GM18951 (cell line): ENCODE measurements around the gene LYZL4.

Experiments
- POLR2A ChIP-seq: IDR thresholded peaks from 4 replicates; pipeline ENCODE4 v1.6.1; 2011; ENCODE audit warnings: mild to moderate bottlenecking; ENCODE audit not compliant: insufficient read length, insufficient read depth; ENCODE audit errors: extremely low read depth
- in situ Hi-C: fragments of 300-500 bp; cut with MboI; formaldehyde crosslinking; loops from one replicate; pipeline ENCODE4 v1.12.0; 2022; ENCODE audit warnings: low sequenced_read_pairs, mixed read lengths, inconsistent platforms; ENCODE audit not compliant: unreplicated experiment

The LYZL4 gene, protein sequence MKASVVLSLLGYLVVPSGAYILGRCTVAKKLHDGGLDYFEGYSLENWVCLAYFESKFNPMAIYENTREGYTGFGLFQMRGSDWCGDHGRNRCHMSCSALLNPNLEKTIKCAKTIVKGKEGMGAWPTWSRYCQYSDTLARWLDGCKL

DNA sequence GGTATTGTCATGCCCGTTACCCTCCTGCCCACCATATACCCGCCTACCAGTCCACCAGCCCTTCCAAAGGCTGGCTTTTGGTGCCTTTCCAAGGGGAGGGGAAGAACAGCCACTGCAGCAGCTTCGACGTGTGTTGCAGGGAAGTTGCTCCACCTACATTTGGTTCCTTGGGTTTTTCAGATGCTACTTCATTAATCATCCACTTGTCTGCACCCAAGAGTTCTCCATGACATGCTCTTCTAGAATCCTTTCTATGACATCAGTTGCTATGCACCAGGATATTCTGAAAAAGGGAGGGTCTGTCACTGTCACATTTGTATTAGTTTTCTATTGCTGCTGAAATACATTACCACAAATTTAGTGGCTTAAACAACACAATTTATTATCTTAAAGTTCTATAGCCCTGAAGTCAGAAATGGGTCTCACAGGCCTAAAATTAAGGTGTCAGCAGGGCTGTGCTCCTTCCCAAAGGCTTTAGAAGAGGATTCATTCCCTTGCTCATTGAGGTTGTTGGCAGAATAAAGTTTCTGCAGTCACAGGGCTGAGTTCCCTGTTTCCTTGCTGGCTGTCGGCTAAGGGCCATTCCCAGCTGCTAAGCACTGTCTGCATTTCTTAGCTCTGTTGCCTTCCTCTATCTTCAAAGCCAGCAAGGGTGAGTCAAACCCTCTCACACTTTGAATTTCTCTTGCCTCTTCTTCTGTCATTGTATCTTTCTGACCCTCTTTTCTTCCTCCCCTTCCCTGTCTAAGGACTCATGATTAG, at the start of gene LYZL4:
LYZL4 (minus strand) TSS at position 241 of the 762 bp plus-strand sequence. CDS start 3,359 bp downstream, outside the sequence.
- in situ Hi-C loops = no loop called here
- TF ChIP-seq POLR2A = no peak

DNA sequence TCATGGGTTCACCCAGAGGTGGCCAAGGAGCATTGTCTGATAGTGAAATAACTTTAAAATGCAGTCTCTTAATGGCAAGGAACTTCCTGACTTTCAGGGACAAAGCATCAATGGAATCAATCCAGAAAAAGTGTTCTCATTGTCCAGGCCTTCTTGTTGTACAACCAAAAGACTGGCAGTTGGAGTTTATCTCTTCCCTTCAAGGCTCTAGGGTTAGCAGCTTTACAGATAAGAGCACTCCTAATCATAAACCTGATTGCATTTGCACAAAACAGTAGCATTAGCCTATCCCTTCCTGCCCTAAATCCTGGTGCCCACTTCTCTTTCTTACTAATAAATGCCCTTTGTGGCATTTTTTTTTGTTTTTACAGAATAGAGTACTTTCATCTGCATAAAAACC, 48.7 kb upstream of the LYZL4 start:
- no peak for TF ChIP-seq POLR2A
- in situ Hi-C loops = no loop called here

DNA sequence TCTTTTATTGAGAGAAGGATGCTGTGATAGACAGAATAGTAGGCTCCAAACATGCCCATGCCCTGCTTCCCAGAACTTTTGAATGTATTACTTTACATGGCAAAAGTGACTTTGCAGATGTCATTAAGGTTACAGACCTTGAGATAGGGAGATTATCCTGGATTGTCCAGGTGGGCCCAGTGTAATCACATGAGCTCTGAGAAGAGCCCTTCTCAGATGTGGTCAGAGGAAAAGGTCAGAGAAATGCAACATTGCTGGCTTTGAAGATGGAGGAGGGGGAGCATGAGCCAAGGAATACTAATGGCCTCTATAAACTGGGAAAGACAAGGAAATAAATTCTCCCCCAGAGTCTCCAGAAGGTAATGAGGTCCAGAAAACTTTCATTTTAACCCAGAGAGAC, 45.8 kb upstream of the LYZL4 start:
- in situ Hi-C loops = no loop called here
- TF ChIP-seq POLR2A = no peak

DNA sequence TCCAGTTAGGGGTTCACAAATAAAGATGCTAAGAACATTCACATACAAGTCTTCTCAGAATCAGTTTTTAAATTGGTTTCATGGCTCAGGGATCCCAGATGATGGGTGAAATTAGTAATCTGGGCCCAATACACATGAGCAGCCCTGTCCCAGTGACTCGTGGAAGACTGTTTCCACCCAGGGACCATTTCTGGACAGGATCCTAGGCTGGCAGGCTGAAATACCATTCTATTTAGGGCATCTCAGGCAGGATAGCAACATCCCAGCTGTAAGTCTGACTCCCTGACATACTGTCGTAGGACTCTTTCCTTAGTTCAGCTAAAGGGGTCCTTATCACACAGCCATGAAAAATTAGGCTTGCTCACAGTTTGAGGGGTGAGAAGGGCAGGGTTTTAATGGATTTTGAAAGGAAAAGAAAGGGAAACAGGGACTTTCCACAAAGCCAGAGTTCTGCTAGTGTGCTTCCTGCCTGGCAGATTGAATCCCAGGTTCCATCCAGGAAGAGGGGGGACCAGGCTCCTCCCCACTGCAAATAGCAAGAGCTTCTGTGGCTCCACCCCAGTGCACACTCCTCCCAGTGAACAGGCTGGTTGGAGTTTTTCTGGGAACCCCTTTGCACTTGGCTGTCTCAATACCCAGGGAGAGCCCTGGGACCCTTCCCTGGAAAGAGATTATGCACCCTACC, 41.3 kb upstream of the LYZL4 start:
- TF ChIP-seq POLR2A = no peak
- in situ Hi-C loops = no loop called here

DNA sequence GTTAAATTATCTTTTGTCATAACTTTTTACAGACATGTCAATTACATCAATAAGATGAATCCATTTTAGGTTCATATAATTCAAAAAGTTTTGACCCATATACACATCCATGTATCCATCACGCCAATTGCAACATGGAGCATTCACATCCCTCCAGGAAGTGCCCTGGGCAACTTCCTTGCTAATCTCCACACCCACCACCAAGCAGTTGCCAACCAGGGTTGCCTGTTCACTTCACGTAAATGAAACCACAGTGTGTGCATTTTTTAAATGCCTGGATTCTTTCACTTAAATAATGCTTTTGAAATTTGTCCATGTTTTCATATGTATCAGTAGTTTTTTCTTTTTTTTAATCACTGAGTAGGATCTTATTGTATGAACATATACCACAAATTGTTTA, 40.7 kb upstream of the LYZL4 start:
- in situ Hi-C loops = no loop called here
- no peak for TF ChIP-seq POLR2A

DNA sequence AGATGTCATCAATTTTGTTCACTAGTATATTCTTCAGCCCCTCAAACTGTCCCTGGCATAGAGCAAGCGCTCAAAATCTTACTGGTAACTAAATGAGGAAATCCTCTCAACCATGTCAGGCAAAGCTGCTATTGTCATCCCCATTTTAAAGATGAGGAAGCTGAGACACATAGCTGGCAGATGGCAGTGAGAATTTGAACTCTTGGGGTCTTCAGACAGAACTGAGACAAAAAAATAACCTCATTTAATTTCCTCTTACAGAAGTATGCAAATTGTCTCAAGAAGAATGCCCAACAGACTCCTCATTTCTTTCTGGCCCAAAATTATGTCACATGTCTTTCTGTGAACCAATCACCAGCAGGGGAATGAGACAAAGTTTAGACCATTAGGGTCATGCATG, 40.2 kb upstream of the LYZL4 start:
- TF ChIP-seq POLR2A = no peak
- in situ Hi-C loops = no loop called here

DNA sequence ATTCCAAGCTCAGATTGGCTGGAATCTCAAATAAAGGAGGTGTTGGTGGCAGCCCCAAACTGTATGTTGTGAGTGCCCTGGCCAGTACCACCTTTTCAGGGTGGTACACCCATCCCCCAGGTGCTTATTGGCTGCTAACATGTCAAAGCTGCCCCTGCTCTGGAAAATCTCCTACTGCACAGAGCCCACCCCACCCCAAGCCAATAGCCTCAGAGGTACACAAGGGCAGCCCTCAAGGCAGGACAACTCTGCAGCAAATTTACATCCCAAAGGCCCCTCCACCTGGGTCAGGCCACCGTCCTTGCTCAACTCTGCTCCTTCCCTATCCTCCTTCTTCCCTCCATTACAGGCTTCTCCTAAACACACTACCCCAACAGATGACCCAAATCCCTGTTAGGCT, 37.1 kb upstream of the LYZL4 start:
- TF ChIP-seq POLR2A = no peak
- in situ Hi-C loops = no loop called here

DNA sequence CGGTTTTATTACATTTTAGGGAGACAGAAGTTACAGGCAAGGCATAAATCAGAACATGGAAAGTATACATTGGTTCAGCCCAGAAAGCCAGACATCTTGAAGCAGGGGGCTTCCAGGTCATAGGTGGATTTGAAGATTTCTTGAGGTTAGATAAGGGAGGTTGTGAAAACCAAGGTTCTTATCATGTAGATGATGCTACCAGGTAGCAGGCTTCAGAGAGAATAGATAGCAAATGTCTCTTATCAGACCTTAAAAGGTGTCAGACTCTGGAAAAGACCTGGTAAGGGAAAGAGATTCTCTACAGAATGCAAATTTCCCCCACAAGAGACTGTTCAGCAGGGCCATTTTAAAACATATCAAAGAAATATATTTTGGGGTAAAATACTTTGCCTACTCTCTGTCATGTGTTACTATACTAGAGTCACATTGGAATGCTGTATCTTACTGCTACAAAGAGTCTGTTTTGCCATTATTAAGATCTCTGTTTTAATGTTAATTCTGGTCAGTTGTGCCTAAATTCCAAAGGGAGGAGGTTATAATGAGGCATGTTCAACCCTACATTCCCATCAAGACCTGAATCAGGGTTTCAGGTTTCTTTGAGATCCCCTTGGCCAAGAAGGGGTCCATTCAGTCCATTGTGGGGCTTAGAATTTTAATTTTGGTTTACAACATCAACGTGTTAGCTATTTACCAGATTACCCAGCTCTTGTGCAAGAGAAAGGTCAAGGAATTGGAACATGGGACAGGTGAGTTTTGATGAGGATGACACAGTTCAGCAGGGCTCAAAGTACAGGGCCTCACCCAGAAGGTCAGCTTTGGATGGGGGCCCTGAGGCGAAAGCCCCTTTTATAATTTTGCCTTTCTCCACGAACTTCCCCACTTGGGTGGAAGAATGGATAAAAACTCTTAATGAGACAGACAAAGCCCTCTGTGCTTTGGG, 36.0 kb upstream of the LYZL4 start:
- TF ChIP-seq POLR2A = no peak
- in situ Hi-C loops = no loop called here

DNA sequence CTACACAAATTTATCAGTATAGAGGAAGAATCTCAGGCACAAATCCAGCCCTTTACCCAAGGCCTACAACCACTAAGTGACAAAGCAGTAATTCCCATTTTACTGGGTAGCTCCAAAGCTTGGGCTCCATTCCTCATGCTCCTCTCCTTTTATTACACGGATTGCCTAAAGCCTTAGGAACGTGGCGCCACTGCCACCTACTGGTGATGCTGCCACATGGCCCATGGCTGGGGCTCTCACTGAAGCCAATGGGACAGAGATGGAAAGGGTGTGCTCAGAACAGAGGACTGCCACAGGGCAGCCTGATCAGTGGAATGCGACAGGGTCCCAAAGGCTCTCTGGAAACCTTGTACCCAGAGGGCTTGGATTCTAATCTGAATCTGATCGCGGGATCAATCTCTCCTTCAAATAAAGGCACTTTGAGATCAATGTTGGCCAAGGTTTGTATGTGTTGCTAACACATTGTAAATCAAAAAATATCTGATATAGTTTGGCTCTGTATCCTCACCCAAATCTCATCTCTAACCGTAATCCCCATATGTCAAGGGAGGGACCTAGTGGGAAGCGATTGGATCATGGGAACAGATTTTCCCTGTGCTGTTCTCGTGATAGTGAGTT, 33.5 kb upstream of the LYZL4 start:
- in situ Hi-C loops = no loop called here
- no peak for TF ChIP-seq POLR2A

DNA sequence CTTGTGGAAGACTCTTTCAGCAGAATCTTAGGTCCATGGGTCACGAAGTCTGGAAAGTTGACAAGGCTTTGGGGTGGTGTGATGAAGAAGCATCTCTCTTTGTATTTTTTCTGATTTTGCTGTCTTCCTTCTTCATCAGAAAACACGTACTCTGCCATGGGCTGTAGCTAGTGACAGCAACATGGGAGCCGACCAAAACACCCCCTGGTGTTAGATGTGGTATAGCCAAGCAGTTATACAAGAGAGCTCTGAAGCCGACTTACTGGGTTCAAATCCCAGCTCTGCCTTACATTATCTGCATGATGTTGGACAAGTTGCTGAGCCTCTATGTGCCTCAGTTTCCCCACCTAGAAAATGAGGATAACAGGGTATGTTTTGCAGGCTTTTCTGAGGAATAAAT, 32.9 kb upstream of the LYZL4 start:
- TF ChIP-seq POLR2A = no peak
- in situ Hi-C loops = no loop called here

DNA sequence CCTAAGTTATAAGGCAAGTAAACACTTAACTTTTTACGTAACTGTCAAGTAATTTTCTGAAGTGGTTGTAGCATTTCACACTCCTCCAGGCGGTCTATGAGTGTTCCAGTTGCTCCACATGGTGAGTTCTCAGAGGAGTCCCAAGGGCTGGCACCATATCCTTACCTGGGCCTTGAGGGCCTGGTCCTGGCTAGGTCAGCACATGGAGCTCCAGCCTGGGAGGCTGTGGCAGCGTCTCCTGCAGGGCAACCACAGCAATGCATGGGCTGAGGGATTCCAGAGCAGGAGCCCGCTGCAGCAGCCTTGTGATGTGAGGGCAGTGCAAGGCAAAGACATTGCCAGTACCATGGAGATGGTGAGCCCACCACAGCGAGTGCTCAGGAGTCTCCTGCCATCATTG, 32.2 kb upstream of the LYZL4 start:
- no peak for TF ChIP-seq POLR2A
- in situ Hi-C loops = no loop called here

DNA sequence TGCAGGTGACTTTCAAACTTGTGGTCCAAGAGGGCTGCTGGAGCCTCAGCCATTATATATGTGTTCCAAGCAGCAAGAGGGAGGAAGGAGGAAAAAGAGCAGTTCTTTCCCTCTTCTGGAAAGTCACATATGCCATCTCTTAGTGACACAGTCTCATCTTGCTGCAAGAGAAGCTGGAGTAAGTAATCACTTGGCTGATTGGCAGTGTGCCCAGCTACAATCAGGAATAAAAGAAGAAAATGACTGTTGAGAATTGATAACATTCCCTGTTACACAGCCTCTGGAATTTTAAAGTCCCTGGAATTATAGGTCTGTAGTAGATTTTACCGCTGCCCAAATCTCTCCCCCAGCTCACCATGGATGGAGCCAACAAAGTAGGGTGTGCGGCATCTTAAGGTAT, 31.4 kb upstream of the LYZL4 start:
- no peak for TF ChIP-seq POLR2A
- in situ Hi-C loops = no loop called here

DNA sequence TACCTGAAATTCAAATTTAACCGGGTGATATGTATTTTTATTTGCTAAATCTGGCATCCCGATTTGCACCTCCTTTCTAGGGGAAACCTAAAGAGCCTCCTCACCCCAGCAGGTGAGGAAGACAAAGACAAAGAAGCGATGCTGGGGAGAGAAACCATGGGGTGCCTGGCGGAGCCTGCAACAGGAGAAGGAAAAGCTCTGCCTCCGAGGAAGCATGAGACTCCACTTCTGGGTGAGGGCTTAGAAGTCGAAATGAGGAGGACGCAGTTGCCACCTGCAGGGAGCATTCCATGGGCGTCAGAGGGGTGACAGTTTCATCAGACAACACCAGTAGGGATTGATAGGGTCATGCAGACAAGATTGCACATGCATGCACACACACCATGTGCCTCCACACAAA, 30.5 kb upstream of the LYZL4 start:
- no peak for TF ChIP-seq POLR2A
- in situ Hi-C loops = no loop called here
